GM19372 (cell line): Measurements from ENCODE around the gene PCDH17.

Experiments
- ATAC-seq: cut with Tn5 transposase; IDR thresholded peaks from one replicate; pipeline ENCODE4 v1.9.1; 2021; ENCODE audit warnings: mild to moderate bottlenecking, low read depth, moderate library complexity; ENCODE audit not compliant: unreplicated experiment

The PCDH17 gene

GRCh38 chr13:57631596-57632275, at the start of gene PCDH17:
PCDH17 (plus strand) TSS chr13:57631744; CDS start chr13:57632547, 803 bp downstream.
- no peak for ATAC-seq

- ATAC-seq = no peak
Measured at GRCh38 chr13:57582032-57582431, 49.5 kb upstream of the PCDH17 start.

GRCh38 chr13:57583529-57583928, 48.0 kb upstream of the PCDH17 start:
- no peak for ATAC-seq

- ATAC-seq = no peak
Measured at GRCh38 chr13:57588639-57589038, 42.9 kb upstream of the PCDH17 start.

- no peak for ATAC-seq
Measured at GRCh38 chr13:57595775-57596174, 35.8 kb upstream of the PCDH17 start.

GRCh38 chr13:57601536-57601935, 30.0 kb upstream of the PCDH17 start:
- ATAC-seq = no peak

- ATAC-seq = no peak
Measured at GRCh38 chr13:57604442-57604841, 27.1 kb upstream of the PCDH17 start.

- ATAC-seq = no peak
Measured at GRCh38 chr13:57611969-57612368, 19.6 kb upstream of the PCDH17 start.

- ATAC-seq = no peak
Measured at GRCh38 chr13:57612568-57612967, 19.0 kb upstream of the PCDH17 start.

- no peak for ATAC-seq
Measured at GRCh38 chr13:57624565-57625435, 6.7 kb upstream of the PCDH17 start.

GRCh38 chr13:57627663-57628062, 3.9 kb upstream of the PCDH17 start:
- no peak for ATAC-seq

GRCh38 chr13:57629391-57629804, 2.1 kb upstream of the PCDH17 start:
- no peak for ATAC-seq

- ATAC-seq = no peak
Measured at GRCh38 chr13:57629821-57630235, 1.7 kb upstream of the PCDH17 start.

GRCh38 chr13:57630661-57631595, 616 bp upstream of the PCDH17 start:
- no peak for ATAC-seq

- no peak for ATAC-seq
Measured at GRCh38 chr13:57632276-57633140, 964 bp downstream of the PCDH17 start.

GRCh38 chr13:57633141-57633949, 1.8 kb downstream of the PCDH17 start:
- no peak for ATAC-seq

GRCh38 chr13:57633950-57634838, 2.6 kb downstream of the PCDH17 start:
- no peak for ATAC-seq

GRCh38 chr13:57634839-57635165, 3.3 kb downstream of the PCDH17 start:
- ATAC-seq = no peak
